Choroid plexus epithelial cell (primary cell): ENCODE measurements around the gene DYRK1B.

ENCODE experiments used
- DNase-seq: peaks from one replicate; pipeline ENCODE4 v3.0.0-alpha.2; 2010; ENCODE audit warnings: low read depth
- H3K4me3 ChIP-seq: 2 replicates; pipeline ENCODE4 v1.5.1; 2011; ENCODE audit warnings: low read depth, mild to moderate bottlenecking, control low read depth, low read length, moderate library complexity
- TF ChIP-seq, protein P1 (sequence below): conservative IDR thresholded peaks from 2 replicates; pipeline ENCODE4 v1.5.1; 2011; ENCODE audit warnings: low read depth, mild to moderate bottlenecking, control low read depth, inconsistent platforms, low read length, moderate library complexity

The DYRK1B gene

DNA sequence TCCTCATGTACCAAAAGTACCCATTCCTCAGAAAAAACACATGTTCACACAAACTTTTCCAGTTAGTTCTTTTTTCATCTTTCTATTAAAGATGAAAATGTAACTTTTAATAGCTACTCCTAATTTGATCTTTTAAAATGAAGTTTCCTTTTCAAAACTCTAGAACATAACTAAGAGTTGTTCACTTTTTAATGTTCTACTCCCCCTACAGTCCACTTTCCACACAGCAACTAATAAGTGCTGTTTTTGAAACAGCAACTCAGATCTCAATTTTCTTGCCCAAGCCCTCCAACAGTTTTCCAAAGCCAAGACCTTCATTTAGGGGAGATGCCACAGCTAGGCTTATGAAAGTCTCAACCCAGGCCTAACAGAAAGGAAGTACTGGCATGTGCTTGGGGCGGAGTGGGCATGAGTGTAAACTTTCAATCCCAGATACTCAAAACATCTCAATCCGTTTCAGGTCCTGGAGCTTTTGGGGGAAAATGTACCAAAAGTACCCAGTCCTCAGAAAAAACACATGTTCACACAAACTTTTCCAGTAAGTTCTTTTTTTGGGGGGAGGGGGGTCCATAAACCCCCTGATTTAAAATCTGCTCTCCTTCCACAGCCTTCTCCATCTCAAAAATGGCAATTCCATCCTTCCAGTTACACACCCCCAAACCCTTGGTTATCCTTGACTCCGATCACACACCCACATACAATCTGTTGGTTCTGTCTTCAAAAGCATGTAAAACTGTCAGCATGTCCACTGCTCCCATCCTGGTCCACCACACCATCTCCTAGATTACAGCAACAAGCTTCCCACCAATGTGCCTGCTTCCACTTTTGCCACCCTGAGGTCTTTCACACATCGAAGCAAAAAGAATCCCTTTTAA lies 10.2 kb upstream of the DYRK1B start:
- DNase-seq = peak; percentile 75
- H3K4me3 ChIP-seq = no peak overlapping the region
- TF ChIP-seq, protein P1, sequence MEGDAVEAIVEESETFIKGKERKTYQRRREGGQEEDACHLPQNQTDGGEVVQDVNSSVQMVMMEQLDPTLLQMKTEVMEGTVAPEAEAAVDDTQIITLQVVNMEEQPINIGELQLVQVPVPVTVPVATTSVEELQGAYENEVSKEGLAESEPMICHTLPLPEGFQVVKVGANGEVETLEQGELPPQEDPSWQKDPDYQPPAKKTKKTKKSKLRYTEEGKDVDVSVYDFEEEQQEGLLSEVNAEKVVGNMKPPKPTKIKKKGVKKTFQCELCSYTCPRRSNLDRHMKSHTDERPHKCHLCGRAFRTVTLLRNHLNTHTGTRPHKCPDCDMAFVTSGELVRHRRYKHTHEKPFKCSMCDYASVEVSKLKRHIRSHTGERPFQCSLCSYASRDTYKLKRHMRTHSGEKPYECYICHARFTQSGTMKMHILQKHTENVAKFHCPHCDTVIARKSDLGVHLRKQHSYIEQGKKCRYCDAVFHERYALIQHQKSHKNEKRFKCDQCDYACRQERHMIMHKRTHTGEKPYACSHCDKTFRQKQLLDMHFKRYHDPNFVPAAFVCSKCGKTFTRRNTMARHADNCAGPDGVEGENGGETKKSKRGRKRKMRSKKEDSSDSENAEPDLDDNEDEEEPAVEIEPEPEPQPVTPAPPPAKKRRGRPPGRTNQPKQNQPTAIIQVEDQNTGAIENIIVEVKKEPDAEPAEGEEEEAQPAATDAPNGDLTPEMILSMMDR = peak; percentile 67

DNA sequence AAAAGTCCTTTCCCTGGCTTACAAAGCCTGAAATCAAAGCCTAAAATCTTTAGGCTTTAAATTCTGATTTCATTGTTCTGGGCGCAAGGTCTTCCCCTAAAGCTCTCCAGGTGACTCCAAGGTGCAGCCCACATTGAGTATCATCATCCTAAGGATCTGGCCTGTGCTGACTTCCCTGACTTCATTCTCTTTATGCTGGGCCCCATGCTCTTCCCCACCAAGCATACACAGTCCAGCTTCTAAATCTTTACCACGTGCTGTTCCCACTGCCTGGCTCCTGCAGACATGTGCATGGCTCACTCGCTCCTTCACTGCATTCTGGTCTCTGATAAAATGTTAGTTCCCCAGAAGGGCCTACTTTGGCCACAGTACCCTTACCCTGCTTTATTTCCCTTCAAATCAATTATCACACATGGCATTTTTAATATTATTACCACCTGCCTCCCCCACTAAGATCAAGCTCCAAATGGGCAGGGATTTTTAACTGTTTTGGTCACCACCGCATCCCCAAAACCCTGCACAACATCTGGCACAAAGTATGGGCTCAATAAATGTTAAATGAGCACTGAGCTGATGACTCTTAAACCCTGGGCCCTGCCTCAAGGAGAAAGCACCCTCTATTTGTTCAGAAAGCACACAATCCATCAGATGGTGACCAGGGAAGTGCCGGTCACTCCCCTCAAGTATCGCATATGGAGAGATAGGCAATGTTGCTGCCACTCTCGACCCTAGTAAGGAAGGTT lies 8.9 kb upstream of the DYRK1B start:
- H3K4me3 ChIP-seq = no peak overlapping the region
- TF ChIP-seq, protein P1 = no peak
- DNase-seq = no peak

DNA sequence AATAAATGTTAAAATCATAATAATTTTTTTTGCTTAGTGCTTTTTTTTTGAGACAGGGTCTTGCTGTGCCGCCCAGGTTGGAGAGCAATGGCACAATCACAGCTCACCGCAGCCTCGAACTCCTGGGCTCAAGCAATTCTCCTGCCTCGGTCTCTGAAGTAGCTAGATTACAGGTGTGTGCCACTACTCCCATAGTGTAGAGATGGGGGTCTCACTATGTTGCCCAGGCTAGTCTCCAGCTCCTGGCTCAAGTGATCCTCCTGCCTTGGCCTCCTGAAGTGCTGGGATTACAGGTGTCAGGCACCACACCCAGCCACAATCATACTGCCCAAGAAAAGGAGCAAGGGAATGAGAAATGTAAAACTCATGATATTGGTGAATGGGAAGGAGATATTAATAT lies 7.1 kb upstream of the DYRK1B start:
- no peak overlapping the region for H3K4me3 ChIP-seq
- no peak for DNase-seq
- TF ChIP-seq, protein P1 = no peak

DNA sequence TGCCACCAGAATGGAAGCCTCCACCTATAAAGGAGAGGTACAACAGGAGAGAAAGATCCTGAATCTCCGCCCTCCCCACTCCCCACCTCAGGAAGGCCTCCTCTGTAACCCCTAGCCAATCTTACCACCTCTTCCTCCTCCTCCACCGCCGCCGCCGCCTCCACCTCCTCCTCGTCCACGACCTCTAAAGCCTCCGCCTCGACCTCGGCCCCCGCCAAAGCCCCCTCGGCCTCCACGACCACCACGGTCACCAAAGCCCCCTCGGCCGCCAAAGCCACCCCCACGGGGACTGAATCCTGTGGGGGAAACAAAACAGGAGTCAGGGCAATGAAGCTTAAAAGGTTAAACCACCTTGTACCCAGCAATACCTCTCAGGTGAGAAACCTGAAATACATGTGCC lies 6.5 kb upstream of the DYRK1B start:
- TF ChIP-seq, protein P1 = no peak
- no peak for DNase-seq
- no peak overlapping the region for H3K4me3 ChIP-seq

DNA sequence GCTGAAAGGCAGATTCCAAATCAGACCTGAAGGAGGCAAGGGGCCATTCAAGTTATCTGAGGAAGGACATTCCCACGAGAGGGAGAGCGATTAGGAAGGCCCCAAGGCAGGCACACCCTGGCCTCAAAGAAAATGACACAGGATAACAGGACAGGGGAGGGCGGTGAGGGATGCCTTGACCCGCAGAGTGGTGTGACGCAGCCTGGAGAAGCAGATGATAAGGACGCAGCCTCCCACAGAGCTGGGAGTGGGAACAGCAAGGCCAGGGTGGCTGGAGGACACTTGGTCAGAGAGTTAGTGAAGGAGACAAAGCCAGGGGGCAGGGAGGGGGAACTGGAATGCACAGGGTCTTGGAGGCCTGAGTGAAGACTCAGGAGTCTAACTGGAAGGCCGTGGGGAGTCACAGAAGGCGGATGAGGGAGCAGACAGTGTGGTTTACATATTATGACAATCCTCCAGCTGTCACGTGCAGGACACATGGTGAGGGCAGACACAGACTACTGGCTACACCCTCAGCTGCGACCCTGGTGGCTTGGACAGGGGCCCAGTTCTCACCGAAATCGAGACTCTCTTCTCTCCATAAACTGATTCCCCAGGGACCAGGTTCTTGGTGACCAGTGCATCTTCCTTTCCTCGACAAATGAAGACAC lies 5.8 kb upstream of the DYRK1B start:
- H3K4me3 ChIP-seq = no peak overlapping the region
- DNase-seq = no peak
- TF ChIP-seq, protein P1 = no peak

DNA sequence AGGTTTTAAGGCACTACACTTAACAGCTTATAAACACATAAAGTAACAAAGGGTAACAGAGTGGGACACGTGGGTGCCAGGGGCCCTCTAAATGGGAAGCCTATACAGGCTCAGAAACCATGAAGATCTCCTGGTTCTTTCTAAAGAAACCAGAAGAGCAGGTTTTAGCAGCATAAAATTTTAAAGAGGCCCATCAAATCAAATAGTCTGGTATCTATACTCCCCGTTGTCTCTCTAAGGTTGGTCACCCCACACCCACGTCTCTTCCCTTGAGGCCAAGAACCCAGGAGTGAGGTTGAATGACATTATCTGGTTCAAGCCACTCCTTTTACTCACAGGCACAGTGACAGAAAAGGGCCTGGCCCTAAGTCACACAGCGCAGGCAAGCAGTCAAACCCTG lies 4.6 kb upstream of the DYRK1B start:
- DNase-seq = no peak
- TF ChIP-seq, protein P1 = no peak
- H3K4me3 ChIP-seq = no peak overlapping the region
